Activated T-cell treated with anti-CD3 and anti-CD28 coated beads for 48 hours (primary cell): ENCODE measurements around the gene GPR4.
"Not testable (repeated sequence)": the region's sequence is repeated elsewhere in the genome, so short reads cannot be mapped to it uniquely, and the experiment has no call there.

Source experiments
- DNase-seq: peaks from one replicate; pipeline ENCODE4 v3.0.0-alpha.2; 2020; ENCODE audit warnings: low read depth

Gene GPR4

GRCh38 chr19:45621976-45622503 lies 20.0 kb upstream of the GPR4 start:
- no peak for DNase-seq

DNA sequence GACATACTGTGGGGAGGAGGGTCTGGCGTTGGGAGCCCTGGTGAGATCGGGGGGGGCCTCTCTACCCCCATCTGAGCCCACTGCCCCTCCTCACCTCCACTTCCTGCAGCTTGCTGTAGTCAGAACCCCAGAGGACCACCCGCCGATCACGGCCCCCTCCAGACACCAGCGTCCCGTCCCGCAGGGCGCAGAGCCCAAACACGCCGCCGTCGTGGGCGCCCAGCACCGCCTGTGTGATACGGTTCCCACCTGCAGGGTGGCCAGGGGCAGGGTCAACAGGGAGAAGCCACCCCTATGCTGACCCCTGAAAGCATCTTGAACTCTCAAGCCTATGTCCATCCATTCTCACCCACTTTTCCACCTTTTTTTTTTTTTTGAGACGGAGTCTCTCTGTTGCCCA lies 19.4 kb upstream of the GPR4 start:
- no peak for DNase-seq

- no peak for DNase-seq
Measured at GRCh38 chr19:45616704-45617017, 14.6 kb upstream of the GPR4 start.

GRCh38 chr19:45615795-45616703 lies 14.0 kb upstream of the GPR4 start:
- DNase-seq = peak; percentile 83

DNA sequence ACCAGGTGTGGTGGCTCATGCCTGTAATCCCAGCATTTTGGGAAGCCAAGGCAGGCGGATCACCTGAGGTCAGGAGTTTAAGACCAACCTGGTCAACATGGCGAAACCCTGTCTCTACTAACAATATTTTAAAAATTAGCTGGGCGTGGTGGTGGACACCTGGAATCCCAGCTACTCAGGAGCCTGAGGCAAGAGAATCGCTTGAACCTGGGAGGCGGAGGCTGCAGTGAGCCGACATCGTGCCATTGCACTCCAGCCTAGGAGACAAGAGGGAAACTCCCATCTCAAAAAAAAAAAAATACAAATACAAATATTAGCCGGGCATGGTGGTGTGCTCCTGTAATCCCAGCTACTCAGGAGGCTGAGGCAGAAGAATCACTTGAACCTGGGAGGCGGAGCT lies 13.0 kb upstream of the GPR4 start:
- DNase-seq = not testable (repeated sequence)

DNA sequence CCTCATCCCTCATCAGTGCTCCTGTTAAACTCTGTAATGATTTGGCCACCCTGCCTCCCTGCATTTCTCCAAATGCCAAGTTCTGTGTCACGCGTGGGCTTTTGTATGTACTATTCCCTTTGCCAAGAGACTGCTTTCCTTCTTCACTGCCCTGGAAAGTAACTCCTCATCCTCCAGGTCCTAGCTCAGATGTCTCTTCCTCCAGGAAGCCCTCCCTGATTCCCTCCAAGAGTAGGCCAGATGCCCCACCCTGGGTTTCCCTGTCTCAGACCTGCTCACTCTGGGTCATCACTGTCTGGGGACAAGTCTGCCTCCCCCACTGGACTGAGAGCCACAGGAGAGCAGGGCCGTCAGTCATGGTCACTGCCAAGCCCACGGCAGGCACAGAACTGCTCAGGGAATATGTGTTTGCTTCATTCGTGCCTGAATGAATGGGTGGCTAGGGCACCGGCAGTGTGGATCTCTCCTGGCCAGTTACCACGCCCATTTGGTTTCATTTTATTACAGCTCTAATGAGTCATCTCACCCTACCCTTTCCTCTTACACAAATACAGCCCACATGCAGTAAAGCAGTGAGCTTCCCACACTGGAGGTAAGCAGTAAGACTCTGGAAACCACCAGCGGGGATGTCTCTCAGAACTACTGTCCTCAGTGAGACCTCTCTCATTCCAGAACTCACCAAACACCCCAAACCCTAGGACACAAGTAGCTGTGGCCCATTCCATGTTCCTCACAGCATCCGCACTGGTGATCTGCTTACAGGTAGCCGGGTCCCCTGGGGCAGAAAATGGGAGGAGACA lies 12.1 kb upstream of the GPR4 start:
- DNase-seq = peak; percentile 25

DNA sequence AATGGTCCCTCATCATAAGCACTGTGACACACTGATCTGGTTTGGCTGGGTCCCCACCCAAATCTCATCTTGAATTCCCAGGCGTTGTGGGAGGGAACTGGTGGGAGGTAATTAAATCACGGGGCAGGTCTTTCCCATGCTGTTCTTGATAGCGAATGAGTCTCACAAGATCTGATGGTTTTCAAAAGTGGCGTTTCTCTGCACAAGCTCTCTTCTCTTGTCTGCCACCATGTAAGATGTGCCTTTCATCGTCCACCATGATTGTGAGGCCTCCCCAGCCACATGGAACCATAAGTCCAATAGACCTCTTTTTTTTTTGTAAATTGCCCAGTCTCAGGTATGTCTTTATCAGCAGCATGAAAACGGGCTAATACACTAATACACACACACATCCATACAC lies 6.9 kb upstream of the GPR4 start:
- no peak for DNase-seq

DNA sequence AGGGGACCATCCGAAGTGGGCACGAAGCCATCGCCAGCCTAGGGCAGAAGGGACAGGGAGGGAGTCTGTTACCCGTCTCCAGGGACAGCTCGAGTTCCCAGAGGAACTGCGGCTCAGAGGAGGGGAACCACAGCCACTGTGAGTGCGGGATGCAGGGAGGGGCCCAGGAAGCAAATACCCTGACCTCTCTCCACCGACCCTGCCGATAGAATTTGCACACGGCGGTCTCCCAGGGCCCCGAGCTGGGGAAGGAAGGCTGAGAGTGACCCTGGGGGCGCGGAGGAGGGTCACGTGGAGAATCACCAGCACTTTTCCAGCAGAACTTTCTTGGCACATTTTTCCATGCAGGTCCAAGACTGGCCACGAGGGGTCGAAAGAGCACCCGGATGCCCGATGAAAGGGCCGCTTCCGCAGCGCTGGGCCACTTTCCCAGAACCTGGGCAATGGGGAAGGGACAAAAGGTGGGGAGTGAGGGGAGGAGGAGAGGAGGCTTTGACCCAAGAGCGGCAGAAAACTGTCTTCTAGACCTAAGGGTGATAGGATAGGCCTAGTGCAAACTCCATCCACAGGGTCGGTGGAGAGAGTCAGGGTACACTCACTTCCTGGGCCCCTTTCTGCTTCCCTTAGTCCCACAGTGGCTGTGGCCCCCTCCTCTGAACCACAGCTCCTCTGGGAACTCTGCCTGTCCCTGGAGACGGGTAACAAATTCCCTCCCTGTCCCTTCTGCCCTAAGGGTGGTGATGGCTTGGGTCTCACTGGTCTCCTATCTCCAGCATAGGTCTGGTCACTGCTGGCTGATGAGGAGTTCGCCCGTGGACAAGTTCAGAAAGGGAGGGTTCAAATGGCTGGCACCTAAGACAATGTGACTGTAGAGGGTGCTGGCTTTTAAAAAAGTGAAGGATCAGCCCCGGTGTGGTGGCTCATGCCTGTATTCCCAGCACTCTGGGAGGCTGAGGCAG lies 5.3 kb upstream of the GPR4 start:
- peak; percentile 25 for DNase-seq

DNA sequence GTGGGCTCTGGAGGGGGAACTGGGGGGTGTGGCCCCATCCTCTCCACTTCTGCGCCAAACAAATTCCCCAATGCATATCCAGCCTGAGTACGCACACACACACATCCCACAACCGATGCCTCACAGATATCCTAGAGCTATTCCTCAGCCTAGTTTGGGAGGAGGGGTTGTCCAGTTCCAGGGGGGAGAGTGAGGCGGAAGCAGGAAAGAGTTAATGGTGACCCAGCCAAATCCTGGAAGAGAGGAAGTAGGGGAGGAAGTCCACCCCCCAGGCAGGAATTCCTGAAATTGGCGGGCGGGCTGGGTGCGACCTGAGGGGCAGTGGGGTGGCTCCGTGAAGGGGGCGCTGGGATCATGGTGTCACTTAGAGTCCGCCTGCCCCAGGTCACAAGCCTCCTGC lies 897 bp downstream of the GPR4 start:
- DNase-seq = no peak

DNA sequence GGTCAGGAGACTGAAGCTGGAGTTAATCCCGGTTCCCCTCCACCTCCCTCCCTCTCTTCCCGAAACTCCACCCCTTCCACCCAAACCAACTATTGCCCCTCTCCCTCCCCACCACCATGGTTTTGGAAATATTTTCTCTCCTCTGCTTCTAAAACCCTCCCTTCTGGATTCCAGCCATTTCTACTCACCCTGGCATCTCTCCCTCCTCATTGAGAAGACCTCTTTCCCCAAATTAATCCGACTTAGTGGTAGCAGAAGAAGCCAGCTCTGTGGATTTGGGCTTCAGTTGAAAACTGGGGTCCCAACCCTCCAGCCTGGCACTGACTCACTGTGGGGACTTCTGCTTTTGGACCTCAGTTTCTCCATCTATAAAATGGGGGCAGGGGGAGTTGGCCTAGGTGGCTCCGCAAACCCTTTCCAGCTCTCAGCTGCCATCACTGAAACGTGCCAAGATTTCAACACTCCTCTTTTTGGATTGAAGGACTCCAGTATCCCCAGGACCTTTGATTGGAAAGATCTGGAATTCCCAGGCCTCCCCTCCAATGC lies 1.6 kb downstream of the GPR4 start:
- DNase-seq = no peak

GRCh38 chr19:45599286-45599685 lies 2.7 kb downstream of the GPR4 start:
- no peak for DNase-seq

- no peak for DNase-seq
Measured at GRCh38 chr19:45598267-45599001, 3.6 kb downstream of the GPR4 start.

DNA sequence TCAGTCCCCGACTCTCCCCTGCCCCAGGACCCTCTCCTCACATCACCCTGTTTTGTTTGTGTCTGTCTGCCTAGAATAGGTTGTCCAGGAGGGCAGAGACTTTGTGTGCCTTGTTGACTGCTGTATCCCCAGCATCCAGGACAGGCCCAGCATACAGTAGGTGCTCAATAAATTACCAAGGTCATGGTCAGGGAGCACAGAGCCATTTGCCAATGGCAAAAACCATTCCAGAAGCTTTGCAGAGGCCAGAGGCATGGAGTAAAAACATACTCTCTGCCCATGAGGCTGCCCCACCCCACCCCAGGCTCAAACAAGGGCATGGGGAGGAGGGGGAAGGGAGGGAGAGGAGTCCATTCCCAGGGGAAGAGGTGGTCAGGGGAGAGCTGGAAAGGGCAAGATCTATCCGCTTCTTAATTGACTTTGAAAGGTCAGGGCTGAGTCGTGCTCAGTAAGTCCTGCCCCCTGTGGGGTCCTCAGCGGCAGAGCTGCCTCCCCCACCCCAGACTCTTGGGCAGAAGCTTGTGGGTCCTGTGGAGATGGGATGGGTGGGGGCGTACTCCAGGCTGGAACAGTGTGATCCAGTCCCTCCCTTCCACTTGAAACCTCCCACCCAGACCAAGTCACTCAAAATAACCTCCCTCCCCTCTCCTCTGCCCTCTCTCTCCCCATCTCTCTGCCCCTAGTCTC lies 4.4 kb downstream of the GPR4 start:
- no peak for DNase-seq

- DNase-seq = no peak
Measured at GRCh38 chr19:45595814-45596213, 6.2 kb downstream of the GPR4 start.

DNA sequence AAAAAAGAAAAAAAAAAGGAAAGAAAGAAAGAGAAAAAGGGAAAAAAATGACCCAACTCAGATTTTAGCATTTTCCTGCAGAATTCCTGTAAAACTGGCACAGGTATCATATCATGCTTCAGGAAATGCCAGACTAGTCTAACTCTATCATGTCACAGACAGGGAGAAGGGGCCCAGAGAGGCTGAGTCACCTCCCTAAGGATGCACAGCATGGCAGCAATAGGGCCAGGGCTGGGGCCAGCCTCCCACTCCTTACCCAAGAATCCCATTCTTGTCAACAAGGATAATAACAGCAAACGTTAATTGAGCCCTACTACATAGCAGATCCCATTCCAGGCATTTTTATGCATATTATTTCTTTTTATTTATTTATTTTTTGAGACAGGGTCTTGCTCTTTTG lies 8.5 kb downstream of the GPR4 start:
- no peak for DNase-seq

- no peak for DNase-seq
Measured at GRCh38 chr19:45592366-45592765, 9.6 kb downstream of the GPR4 start.

GRCh38 chr19:45591638-45592005 lies 10.4 kb downstream of the GPR4 start:
- DNase-seq = no peak

- peak; percentile 49 for DNase-seq
Measured at GRCh38 chr19:45591004-45591637, 10.9 kb downstream of the GPR4 start.

GRCh38 chr19:45590300-45591003 lies 11.6 kb downstream of the GPR4 start:
- DNase-seq = no peak
